NCI-H82 treated with DMSO at 0.1 percent for 48 hours (cell line): ENCODE data around the gene NOP53.
"Not testable (repeated sequence)": the region's sequence is repeated elsewhere in the genome, so short reads cannot be mapped to it uniquely, and the experiment has no call there.

ENCODE experiments used
- DNase-seq: peaks from one replicate; lab custom pipeline; 2025; ENCODE audit not compliant: unreplicated experiment; lab: John Stamatoyannopoulos, UW

Gene NOP53

DNA sequence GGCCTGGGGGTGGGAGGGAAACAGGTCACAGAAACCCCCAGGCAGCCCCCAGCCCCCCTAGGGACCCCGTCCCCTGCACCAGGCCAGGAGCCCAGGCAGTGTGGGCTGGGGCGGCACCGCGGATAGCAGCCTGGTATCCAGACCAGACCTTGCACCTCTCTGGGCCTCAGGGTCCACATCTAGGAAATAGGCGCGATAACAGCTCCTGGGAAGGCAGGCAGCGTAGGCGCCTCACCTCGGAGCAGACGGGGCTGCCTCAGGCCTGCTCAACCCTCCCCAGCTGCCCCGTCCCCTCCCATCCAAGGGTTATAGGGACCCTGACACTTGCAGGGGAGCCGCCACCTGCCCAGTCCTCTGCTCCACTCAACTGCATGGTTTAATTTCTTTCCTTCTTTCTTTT is 58.3 kb downstream of the NOP53 start:
- DNase-seq = not testable (repeated sequence)

DNA sequence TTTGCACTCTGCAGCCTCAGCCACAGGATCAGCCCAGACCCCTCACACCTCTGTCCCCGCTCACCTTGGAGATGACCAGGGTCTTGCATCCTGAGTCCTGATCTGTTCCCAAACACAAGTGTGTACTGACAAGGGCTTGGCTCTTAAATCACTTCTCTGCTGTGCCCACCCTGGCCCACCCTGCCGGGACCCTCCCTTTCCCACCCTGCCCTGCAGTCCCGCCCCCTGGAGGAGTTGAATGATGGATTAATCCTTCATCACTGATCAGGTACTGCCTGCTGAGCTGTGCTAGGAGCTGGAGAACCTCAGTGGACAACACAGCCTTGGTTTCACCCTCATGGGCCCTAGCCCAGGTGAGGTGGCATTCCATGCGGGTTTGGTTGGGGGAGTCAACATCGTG is 59.1 kb downstream of the NOP53 start, which contains the start of gene TPRX1:
Gene TPRX1, minus strand, starts transcription at position 101 of the 400 bp plus-strand sequence. Its CDS starts 12 bp downstream, at position 89.
- DNase-seq = not testable (repeated sequence)

DNA sequence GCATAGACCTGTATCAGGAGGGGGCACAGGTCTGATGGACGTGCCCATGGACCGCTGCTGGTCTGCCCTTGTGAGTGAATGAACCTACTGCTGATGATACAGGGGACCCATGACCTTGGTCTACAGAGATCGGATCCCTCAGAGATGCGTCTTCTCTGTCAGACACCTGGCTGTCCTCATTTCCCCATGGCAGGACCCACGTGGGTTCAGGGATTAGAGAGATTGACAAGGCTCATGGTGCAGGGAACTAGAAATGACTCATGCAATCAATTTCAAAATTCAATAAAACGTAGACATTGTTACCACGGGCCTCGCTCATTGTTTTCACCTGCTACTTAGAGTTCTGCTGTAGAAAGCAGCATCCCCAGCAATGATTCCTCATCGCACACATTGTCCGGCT is 60.0 kb downstream of the NOP53 start:
- no peak for DNase-seq

GRCh38 chr19:47806435-47806834 is 61.1 kb downstream of the NOP53 start:
- DNase-seq = no peak
